Activated CD4-positive, alpha-beta memory T cell treated with anti-CD3 and anti-CD28 coated beads, Interleukin-2, amount 10 ng/mL, durations not matched to agents 7 days and 5 days (primary cell): ENCODE data around the gene KRTAP9-6. TPM values are rescaled to one million over a fixed set of nuclear protein-coding genes. Genes with fewer than 3 reads are reported as not detected.

Source experiments
- CTCF ChIA-PET: fragments of 350-600 bp; sonication (Branson Sonifier 250); formaldehyde crosslinking; loops from one replicate; lab custom pipeline; 2021; ENCODE audit warnings: antibody characterized with exemption, inconsistent platforms; lab: Charles Lee
- POLR2A ChIA-PET: fragments of 350-600 bp; sonication (Branson Sonifier 250); formaldehyde crosslinking; loops from one replicate; lab custom pipeline; 2021; ENCODE audit warnings: antibody characterized with exemption; lab: Charles Lee
- DNase-seq: peaks from one replicate; pipeline ENCODE4 v3.0.0-alpha.2; 2020
- H3K27ac Mint-ChIP-seq: one replicate; pipeline ENCODE4 v1.8.0; 2021; ENCODE audit warnings: mild to moderate bottlenecking, mixed read lengths
- H3K27me3 Mint-ChIP-seq: one replicate; pipeline ENCODE4 v1.8.0; 2021; ENCODE audit warnings: mixed read lengths
- H3K36me3 Mint-ChIP-seq: one replicate; pipeline ENCODE4 v1.8.0; 2021; ENCODE audit warnings: low read depth, mixed read lengths
- H3K4me1 Mint-ChIP-seq: one replicate; pipeline ENCODE4 v1.8.0; 2021; ENCODE audit warnings: mixed read lengths
- H3K4me3 Mint-ChIP-seq: one replicate; pipeline ENCODE4 v1.8.0; 2021; ENCODE audit warnings: mild to moderate bottlenecking, mixed read lengths
- H3K9me3 Mint-ChIP-seq: one replicate; pipeline ENCODE4 v1.8.0; 2021; ENCODE audit warnings: mixed read lengths
- total RNA-seq, 2 experiments: library from RNA; stranded (reverse); gene quantifications; one replicate each; pipeline ENCODE4 v1.2.3, GENCODE V29; 2021

KRTAP9-6 gene
- total RNA-seq, 2 experiments from 2014 or later = not detected

DNA sequence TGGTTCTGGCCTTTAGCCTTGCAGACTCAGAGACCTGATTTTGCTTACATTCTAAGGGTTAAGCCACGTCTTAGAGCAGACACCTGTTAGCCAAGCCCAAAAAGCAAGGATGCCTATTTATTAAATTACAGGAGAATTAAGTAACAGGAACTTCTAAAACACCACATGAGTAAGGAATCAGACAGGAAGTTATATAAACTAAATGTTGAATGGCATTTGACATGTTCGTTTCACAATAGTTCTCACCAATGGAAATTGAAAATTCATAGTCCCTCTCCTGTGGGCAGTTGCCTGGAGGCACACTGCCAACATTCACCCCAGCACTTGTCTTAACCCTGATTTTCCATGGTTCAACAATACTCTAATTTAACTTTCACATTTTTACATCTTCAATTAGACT lies 19.4 kb downstream of the KRTAP9-6 start:
- Mint-ChIP-seq H3K27ac (no peak overlapping the region), H3K4me3 (no peak overlapping the region), H3K9me3 (peaks cover 1% of the 10 kb centered on the region), H3K36me3 (no peaks in the 10 kb centered on the region), H3K4me1 (no peaks in the 10 kb centered on the region), H3K27me3 (peaks cover 2% of the 10 kb centered on the region)
- CTCF ChIA-PET = no interaction called here
- POLR2A ChIA-PET = no interaction called here
- no peak for DNase-seq

DNA sequence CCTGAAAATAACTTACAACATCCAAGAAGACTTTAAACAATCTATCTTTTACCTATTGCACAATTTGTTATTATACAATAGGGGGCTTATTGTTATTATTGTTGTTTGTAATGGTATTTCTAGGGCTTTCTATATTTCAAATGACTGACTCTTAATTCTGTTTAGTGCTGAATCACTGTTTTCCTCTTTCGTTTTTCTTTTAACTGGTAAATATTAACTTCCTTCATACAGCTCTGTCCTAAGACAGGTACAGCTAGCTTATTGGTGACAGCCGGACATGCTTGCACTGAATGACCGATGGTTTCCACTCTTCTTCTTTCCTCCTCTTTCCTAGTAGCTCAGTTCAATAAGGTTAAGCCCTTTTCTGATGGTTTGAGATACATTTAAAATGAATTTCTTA lies 21.9 kb downstream of the KRTAP9-6 start:
- H3K4me3 Mint-ChIP-seq = no peak overlapping the region
- H3K9me3 Mint-ChIP-seq = no peaks in the 10 kb centered on the region
- no peak for DNase-seq
- ChIA-PET POLR2A (no interaction called here), CTCF (no interaction called here)
- no peaks in the 10 kb centered on the region for H3K4me1 Mint-ChIP-seq
- H3K36me3 Mint-ChIP-seq = no peaks in the 10 kb centered on the region
- peaks cover 4% of the 10 kb centered on the region for H3K27me3 Mint-ChIP-seq
- H3K27ac Mint-ChIP-seq = no peak overlapping the region

DNA sequence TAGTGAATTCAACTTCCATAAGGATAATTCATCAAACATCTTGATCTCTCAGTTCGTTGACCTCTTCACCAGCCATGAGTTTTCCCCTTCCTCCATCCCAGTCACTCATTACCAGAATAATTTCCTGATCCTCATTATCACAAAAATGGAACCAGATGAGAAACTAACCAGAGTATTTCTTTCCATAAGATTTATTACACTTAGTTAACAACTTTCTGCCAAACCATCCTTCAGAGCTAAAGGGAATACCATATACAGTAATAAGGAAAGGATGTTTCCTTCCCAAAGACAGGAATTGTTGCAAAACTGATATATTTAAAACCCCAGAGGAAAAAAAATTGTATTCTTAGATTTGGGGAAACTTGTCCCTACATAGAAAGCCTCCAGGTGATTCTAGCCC lies 28.8 kb downstream of the KRTAP9-6 start:
- DNase-seq = no peak
- peaks cover 2% of the 10 kb centered on the region for H3K27me3 Mint-ChIP-seq
- H3K9me3 Mint-ChIP-seq = no peaks in the 10 kb centered on the region
- no peak overlapping the region for H3K27ac Mint-ChIP-seq
- H3K36me3 Mint-ChIP-seq = no peaks in the 10 kb centered on the region
- no peaks in the 10 kb centered on the region for H3K4me1 Mint-ChIP-seq
- ChIA-PET CTCF (no interaction called here), POLR2A (no interaction called here)
- H3K4me3 Mint-ChIP-seq = no peak overlapping the region

DNA sequence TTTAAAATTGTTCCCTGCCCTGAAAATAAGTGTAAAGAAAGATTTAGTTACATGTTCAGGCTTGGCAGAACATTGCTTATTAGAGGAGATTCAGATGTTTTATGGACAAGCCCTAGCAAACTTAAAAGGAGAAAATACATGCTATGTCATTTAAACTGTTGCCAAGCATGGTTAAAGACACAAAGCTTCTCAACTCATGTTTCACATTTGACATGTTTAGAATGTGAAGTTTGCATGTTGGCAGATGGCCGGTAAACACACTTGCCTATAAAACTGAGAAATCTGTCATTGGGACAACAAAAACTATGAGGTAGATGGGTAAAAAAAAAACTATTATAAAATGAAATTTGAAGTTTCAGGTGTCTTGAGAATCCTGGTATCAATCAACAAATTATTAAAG lies 31.7 kb downstream of the KRTAP9-6 start:
- H3K36me3 Mint-ChIP-seq = no peaks in the 10 kb centered on the region
- no peak overlapping the region for H3K4me3 Mint-ChIP-seq
- no peak for DNase-seq
- ChIA-PET CTCF (no interaction called here), POLR2A (no interaction called here)
- H3K4me1 Mint-ChIP-seq = no peaks in the 10 kb centered on the region
- no peak overlapping the region for H3K27ac Mint-ChIP-seq
- H3K9me3 Mint-ChIP-seq = peaks cover under 1% of the 10 kb centered on the region
- no peaks in the 10 kb centered on the region for H3K27me3 Mint-ChIP-seq

DNA sequence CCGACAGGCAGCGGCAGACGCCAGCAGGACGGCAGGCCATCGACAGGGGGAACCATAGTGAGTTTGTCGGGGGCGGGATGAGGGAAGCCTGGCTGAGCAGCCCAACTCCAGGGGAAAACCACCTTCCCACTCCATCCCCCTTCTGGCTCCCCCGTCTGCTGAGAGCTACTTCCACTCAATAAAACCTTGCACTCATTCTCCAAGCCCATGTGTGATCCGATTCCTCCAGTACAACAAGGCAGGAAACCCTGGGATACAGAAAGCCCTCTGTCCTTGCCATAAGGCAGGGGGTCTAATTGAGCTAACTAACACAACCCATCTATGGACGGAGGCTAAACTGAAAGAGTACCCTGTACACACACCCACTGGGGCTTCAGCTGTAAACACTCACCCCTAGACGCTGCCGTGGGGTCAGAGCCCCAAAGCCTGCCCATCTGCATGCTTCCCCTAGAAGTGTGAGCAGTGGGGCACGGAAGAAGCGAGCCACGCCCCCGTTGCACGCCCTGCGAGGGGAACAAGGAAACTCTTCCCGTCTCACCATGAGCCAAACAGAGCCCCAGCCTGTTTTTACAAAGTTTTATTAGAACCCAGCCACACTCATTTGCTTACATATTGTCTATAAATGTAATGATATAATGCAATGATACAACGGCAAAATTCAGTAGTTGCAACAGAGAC lies 33.4 kb downstream of the KRTAP9-6 start:
- Mint-ChIP-seq H3K36me3 (no peaks in the 10 kb centered on the region), H3K4me1 (no peaks in the 10 kb centered on the region), H3K9me3 (peaks cover 2% of the 10 kb centered on the region), H3K27me3 (no peaks in the 10 kb centered on the region), H3K4me3 (no peak overlapping the region), H3K27ac (no peak overlapping the region)
- ChIA-PET POLR2A (no interaction called here), CTCF (no interaction called here)
- DNase-seq = no peak

DNA sequence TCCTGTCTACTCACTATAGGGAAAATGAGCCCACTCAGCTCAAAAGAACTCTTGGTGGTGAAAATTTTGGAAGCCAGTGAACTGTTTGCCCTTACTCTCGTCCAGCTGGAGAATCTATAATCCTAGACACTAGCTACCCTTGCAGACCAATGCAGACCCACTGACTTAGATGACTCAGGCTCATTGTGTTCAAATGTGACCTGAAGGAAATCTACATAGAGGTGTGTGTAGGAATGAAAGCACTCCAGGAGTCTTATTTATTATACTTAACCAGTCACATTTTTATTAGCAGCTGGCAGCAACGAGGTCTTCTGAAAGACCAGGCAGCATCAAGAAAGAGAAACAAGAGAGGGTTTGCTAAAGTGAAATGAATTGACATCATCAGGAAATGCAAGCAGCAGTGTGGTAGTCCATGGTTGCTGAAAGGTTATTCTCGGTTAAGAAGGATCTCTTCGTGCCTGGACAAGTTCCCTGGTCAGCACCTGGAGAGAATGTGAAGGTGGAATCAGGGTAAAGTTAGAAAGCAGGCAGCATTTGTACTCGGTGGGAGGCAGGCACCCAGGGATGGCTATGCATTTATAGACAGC lies 36.1 kb downstream of the KRTAP9-6 start:
- H3K9me3 Mint-ChIP-seq = peaks cover 2% of the 10 kb centered on the region
- CTCF ChIA-PET = interaction anchor here (0.6 to 2.1 kb wide), 3 partner anchors 21 to 362 kb away, joined by 3 to 7 read pairs (median 4); no protein-coding TSS in a partner anchor
- H3K36me3 Mint-ChIP-seq = no peaks in the 10 kb centered on the region
- no peaks in the 10 kb centered on the region for H3K27me3 Mint-ChIP-seq
- no peak overlapping the region for H3K27ac Mint-ChIP-seq
- no peak for DNase-seq
- POLR2A ChIA-PET = no interaction called here
- no peak overlapping the region for H3K4me3 Mint-ChIP-seq
- no peaks in the 10 kb centered on the region for H3K4me1 Mint-ChIP-seq

DNA sequence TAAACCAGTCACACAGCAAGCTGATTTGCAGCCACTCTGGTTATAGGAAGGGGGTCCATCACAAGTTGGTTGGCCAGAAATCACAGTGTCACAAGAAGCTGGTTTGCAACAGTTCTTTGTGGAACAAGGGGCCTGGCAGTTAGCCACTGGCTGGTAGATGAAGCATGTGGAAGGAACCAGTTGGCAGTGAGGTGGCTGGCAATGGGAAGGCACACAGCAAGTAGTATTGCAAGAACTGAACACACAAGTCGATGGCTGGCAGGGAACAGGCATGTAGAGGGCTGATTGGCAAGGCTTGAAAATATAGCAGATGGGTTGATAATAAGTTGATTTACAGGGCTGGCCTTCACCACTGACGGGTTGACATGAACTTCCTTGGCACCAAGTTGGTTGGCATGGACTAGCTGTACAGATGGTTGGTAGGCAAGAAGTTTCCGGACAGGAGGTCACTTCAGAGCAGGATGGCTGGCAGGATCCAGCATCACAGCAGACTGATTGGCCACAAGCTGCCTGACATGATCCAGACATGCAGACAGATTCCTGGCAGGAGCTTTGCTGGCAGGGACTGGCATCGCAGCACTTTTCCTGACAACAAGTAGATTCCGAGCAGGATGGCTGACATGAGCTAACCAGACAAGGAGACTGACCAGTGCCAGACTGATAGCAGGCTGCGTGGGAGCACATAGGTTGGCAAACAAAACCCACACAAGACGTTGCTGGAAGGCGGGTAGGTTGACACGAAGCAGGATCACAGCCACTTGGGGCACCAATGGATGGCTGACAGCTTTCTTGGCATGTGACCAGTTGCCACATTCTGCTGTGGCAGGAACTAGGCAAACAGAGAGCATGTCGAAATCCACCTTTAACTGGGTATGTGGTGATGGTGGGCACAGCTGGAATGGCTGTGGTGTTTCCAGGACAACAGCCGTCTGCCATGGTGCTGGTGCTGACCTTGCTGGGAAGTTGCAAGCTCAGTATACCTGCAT lies 37.0 kb downstream of the KRTAP9-6 start, which contains the start of gene KRTAP29-1:
Gene KRTAP29-1, minus strand, starts transcription at position 936 of the 986 bp plus-strand sequence. Its CDS starts 0 bp downstream, at position 936.
- peaks cover 2% of the 10 kb centered on the region for H3K9me3 Mint-ChIP-seq
- H3K27ac Mint-ChIP-seq = no peak within 1 kb of the TSS
- no peaks in the 10 kb centered on the region for H3K36me3 Mint-ChIP-seq
- H3K4me3 Mint-ChIP-seq = no peak within 1 kb of the TSS
- DNase-seq = no peak
- no peaks in the 10 kb centered on the region for H3K27me3 Mint-ChIP-seq
- peaks cover 4% of the 10 kb centered on the region for H3K4me1 Mint-ChIP-seq
- POLR2A ChIA-PET = no interaction called here
- CTCF ChIA-PET = interaction anchor here (0.9 to 2.1 kb wide), 3 partner anchors 10 to 361 kb away, joined by 3 to 7 read pairs (median 4); no protein-coding TSS in a partner anchor

DNA sequence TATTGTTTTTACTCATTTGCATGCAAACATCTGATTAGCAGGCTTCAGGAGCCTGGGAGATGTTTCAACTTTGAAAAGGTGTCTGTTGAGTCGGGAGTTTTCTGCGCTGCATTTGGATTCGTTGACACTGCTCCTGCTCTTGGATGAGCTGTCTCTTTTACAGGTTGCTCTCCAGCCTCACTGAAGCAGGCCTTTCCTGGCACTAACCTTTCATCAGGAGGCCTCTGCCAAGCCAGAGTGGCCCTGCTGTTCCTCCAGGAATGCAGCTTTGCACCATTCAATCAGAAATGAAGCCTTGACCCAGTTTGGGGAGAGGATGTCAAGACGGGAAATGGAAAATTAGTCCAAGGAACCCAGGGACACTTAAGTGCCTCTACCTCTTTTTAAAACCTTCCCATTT lies 37.8 kb downstream of the KRTAP9-6 start:
- Mint-ChIP-seq H3K27ac (no peak overlapping the region), H3K4me1 (peaks cover 12% of the 10 kb centered on the region), H3K4me3 (no peak overlapping the region), H3K9me3 (peaks cover 2% of the 10 kb centered on the region), H3K27me3 (no peaks in the 10 kb centered on the region), H3K36me3 (no peaks in the 10 kb centered on the region)
- no peak for DNase-seq
- POLR2A ChIA-PET = no interaction called here
- CTCF ChIA-PET = interaction anchor here (0.9 to 2.1 kb wide), 2 partner anchors 9 to 19 kb away, joined by 3 to 7 read pairs; no protein-coding TSS in a partner anchor

DNA sequence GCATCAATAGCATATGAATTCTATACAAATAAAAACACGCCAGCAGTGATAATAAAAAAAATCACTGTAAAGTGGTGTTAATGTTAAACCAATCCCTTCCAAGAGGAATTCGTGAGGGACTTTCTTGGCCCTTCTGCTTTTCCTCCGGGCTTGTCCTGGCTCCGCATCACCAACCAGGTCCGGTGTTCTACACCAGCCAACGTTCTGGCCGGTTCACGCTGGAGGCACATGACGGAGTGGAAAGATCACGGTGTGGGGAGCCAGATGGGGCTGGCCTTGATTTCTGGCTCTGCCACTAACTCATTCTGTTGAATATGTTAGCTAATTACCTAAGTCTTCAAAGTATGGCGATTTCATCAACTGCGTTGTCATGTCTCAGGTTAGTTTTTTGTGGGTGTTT lies 38.9 kb downstream of the KRTAP9-6 start:
- Mint-ChIP-seq H3K4me3 (no peak overlapping the region), H3K4me1 (peaks cover 23% of the 10 kb centered on the region), H3K27ac (no peak overlapping the region), H3K9me3 (peaks cover 2% of the 10 kb centered on the region), H3K27me3 (no peaks in the 10 kb centered on the region), H3K36me3 (no peaks in the 10 kb centered on the region)
- ChIA-PET POLR2A (no interaction called here), CTCF (no interaction called here)
- DNase-seq = no peak

DNA sequence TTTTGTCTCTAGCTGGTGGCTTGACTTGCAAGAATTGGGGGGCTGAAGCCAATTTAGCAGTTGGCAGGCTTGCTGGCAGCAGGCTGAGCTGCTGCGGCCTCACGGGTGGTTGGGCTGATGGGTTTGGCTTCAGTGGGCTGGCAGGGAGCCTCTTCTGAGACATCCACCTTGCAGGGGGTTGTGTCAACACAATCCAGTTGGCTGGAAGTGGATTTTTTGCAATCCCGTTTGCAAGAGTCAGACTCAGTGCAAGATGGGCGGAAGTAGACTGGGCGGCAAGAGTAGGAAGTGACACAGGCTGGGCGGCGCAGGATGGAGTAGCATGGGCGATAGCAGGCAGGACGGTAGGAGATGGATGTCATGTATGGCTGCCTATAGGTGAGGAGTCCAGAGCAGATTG lies 42.5 kb downstream of the KRTAP9-6 start:
- Mint-ChIP-seq H3K36me3 (no peaks in the 10 kb centered on the region), H3K4me3 (no peak overlapping the region)

DNA sequence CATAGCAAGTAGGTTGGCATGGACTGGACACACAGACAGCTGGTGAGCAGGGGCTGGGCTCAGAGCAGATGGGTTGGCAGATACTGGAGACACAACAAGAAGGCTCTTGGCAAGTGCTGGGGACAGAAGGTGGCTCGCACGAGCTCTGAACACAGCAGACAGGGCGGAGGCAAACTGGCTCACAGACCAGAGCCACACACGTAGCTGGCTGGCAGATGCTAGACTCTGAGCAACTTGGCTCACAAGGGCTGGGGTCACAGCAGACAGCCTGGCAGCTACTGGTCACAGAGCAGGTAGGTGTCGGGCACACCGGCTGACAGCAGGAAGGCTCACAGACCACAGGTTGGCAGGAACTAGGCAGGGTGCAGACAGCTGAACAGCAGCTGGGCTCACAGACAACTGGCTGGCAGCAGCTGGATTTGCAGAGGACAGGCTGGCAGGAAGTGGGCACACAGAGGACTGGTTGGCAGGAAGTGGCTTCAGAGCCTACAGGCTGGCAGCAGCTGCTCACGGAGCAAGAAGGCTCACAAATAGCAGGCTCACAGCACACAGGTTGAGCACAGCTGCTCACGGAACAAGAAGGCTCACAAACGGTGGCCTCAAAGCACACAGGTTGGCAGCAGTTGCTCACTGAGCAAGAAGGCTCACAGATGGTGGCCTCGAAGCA lies 43.2 kb downstream of the KRTAP9-6 start:
- Mint-ChIP-seq H3K27me3 (peaks cover 4% of the 10 kb centered on the region), H3K4me1 (peaks cover 44% of the 10 kb centered on the region), H3K4me3 (peak overlapping the region; percentile 58), H3K36me3 (no peaks in the 10 kb centered on the region), H3K9me3 (no peaks in the 10 kb centered on the region), H3K27ac (peak overlapping the region; percentile 92)
- POLR2A ChIA-PET = interaction anchor here (0.9 to 1.9 kb wide), 8 partner anchors 20 to 661 kb away, joined by 3 to 13 read pairs (median 5); partner anchors contain the start of gene SMARCE1
- CTCF ChIA-PET = interaction anchor here (1.0 to 2.5 kb wide), 6 partner anchors 14 to 505 kb away, joined by 3 to 21 read pairs (median 3); no protein-coding TSS in a partner anchor
- peak; percentile 84 for DNase-seq

More for the DNA sequence above, 42.5 kb downstream of the KRTAP9-6 start:
- CTCF ChIA-PET = interaction anchor here (0.7 to 2.5 kb wide), 2 partner anchors 15 to 355 kb away, joined by 3 to 21 read pairs; no protein-coding TSS in a partner anchor
- Mint-ChIP-seq H3K27ac (peak overlapping the region; percentile 92), H3K27me3 (peaks cover 4% of the 10 kb centered on the region), H3K9me3 (no peaks in the 10 kb centered on the region), H3K4me1 (peaks cover 44% of the 10 kb centered on the region)
- POLR2A ChIA-PET = interaction anchor here (1.6 to 1.9 kb wide), 3 partner anchors 33 to 660 kb away, joined by 5 to 13 read pairs (median 5); partner anchors contain the start of gene SMARCE1
- no peak for DNase-seq

DNA sequence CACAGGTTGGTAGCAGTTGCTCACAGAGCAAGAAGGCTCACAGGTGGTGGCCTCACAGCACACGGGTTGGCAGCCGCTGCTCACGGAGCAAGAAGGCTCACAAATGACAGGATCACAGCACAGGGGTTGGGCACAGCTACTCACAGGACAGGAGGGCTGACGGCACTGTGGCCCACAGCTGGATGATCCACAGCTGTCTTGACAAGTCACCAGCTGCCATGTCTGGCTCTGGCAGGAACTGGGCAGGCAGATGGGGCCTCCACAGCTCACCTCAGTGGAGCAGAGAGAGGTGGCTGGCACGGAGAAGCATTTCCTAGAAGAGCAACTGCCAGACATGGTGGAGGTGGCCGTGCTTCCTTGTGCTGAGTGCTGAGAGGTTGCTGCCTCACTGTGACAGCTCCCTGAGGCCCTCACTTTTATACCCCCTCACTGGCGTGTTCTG lies 43.8 kb downstream of the KRTAP9-6 start, which contains the start of gene KRTAP16-1:
Gene KRTAP16-1, minus strand, starts transcription at position 392 of the 442 bp plus-strand sequence. Its CDS starts 56 bp downstream, at position 336.
- peaks cover 4% of the 10 kb centered on the region for H3K27me3 Mint-ChIP-seq
- CTCF ChIA-PET = interaction anchor here (1.0 to 2.5 kb wide), 6 partner anchors 13 to 505 kb away, joined by 3 to 21 read pairs (median 3); no protein-coding TSS in a partner anchor
- H3K27ac Mint-ChIP-seq = peak within 1 kb of the TSS; percentile 92
- POLR2A ChIA-PET = interaction anchor here (0.9 to 1.9 kb wide), 8 partner anchors 19 to 661 kb away, joined by 3 to 13 read pairs (median 5); partner anchors contain the start of gene SMARCE1
- no peaks in the 10 kb centered on the region for H3K9me3 Mint-ChIP-seq
- H3K4me3 Mint-ChIP-seq = peak within 1 kb of the TSS; percentile 58
- DNase-seq = peak; percentile 56
- H3K4me1 Mint-ChIP-seq = peaks cover 44% of the 10 kb centered on the region
- no peaks in the 10 kb centered on the region for H3K36me3 Mint-ChIP-seq
